Measurements from ENCODE around the gene SERPINB6.
"Not testable (repeated sequence)": the region's sequence is repeated elsewhere in the genome, so short reads cannot be mapped to it uniquely, and the experiment has no call there.

Gene SERPINB6

GRCh38 chr6:3011592-3011991 lies 40.2 kb upstream of the SERPINB6 start:
- Histone ChIP-seq H3K36me3 (ENCODE audit: control insufficient read depth, insufficient read depth, low read length) (peaks cover 30% of the 10 kb centered on the region), H3K4me1 (ENCODE audit: control insufficient read depth, insufficient read depth, low read length, poor library complexity, severe bottlenecking) (no peaks in the 10 kb centered on the region), H3K27ac (ENCODE audit: insufficient read depth, low read length, poor library complexity, severe bottlenecking) (no peak overlapping the region), H3K4me3 (ENCODE audit: insufficient read depth, low read depth, low read length, poor library complexity, severe bottlenecking) (no peak overlapping the region), H3K9me3 (ENCODE audit: control insufficient read depth, low read length) (peaks cover 10% of the 10 kb centered on the region), H3K27me3 (replicated peaks; ENCODE audit: control insufficient read depth, insufficient read depth, low read length, poor library complexity, severe bottlenecking) (no peaks in the 10 kb centered on the region)
- no peak for DNase-seq

DNA sequence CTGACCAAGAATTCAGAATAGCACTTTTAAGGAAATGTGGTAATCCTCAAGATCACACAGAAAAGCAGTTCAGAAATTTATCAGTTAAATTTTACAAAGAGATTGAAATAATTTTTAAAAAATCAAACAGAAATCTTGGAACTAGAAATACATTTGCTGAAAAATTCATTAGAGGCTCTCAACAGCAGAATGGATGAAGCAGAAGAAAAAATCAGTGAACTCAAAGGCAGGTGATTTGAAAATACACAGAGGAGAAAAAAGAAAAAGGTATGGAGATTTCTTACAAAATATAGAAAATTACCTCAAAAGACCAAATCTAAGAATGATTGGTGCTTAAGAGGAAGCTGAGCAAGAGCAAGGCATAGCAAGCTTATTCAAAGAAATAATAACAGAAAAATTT lies 39.8 kb upstream of the SERPINB6 start:
- peaks cover 10% of the 10 kb centered on the region for H3K9me3 ChIP-seq (ENCODE audit: control insufficient read depth, low read length)
- no peak for DNase-seq
- no peaks in the 10 kb centered on the region for H3K4me1 ChIP-seq (ENCODE audit: control insufficient read depth, insufficient read depth, low read length, poor library complexity, severe bottlenecking)

DNA sequence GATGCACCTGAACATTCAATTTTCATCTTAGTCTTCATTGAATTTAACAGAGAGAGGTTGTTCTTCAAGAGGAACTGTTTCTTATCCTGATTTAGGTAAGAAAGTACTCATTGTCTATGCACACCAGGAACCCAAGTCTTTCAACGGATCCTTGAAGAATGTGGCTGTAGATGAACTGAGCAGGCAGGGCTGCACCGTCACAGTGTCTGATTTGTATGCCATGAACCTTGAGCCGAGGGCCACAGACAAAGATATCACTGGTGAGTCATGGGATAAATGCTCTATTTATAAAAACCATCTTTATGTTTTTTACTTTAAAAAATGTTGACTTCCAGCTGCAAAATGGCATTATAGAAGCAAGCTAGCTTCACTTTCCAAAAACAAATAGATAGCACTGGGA lies 38.6 kb upstream of the SERPINB6 start:
- no peak overlapping the region for H3K4me3 ChIP-seq (ENCODE audit: insufficient read depth, low read depth, low read length, poor library complexity, severe bottlenecking)
- peaks cover 10% of the 10 kb centered on the region for H3K9me3 ChIP-seq (ENCODE audit: control insufficient read depth, low read length)
- no peak overlapping the region for H3K27ac ChIP-seq (ENCODE audit: insufficient read depth, low read length, poor library complexity, severe bottlenecking)
- H3K36me3 ChIP-seq (ENCODE audit: control insufficient read depth, insufficient read depth, low read length): peaks cover 20% of the 10 kb centered on the region
- DNase-seq: no peak
- H3K4me1 ChIP-seq (ENCODE audit: control insufficient read depth, insufficient read depth, low read length, poor library complexity, severe bottlenecking): no peaks in the 10 kb centered on the region
- H3K27me3 ChIP-seq (replicated peaks; ENCODE audit: control insufficient read depth, insufficient read depth, low read length, poor library complexity, severe bottlenecking): no peaks in the 10 kb centered on the region

More for the DNA sequence above, 39.8 kb upstream of the SERPINB6 start:
- Histone ChIP-seq H3K27ac (ENCODE audit: insufficient read depth, low read length, poor library complexity, severe bottlenecking) (no peak overlapping the region), H3K36me3 (ENCODE audit: control insufficient read depth, insufficient read depth, low read length) (peaks cover 30% of the 10 kb centered on the region), H3K4me3 (ENCODE audit: insufficient read depth, low read depth, low read length, poor library complexity, severe bottlenecking) (no peak overlapping the region), H3K27me3 (replicated peaks; ENCODE audit: control insufficient read depth, insufficient read depth, low read length, poor library complexity, severe bottlenecking) (no peaks in the 10 kb centered on the region)

DNA sequence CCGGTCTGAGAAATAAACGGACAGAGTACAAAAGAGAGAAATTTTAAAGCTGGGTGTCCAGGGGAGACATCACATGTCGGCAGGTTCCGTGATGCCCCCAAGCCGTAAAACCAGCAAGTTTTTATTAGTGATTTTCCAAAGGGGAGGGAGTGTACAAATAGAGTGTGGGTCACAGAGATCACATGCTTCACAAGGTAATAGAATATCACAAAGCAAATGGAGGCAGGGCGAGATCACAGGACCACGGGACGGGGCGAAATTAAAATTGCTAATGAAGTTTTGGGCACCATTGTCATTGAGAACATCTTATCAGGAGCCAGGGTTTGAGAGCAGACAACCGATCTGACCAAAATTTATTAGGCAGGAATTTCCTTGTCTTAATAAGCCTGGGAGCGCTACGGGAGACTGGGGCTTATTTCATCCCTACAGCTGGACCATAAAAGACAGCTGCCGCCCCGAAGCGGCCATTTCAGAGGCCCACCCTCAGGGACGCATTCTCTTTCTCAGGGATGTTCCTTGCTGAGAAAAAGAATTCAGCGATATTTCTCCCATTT lies 37.4 kb upstream of the SERPINB6 start:
- peaks cover 20% of the 10 kb centered on the region for H3K36me3 ChIP-seq (ENCODE audit: control insufficient read depth, insufficient read depth, low read length)
- not testable (repeated sequence) for H3K4me1 ChIP-seq (ENCODE audit: control insufficient read depth, insufficient read depth, low read length, poor library complexity, severe bottlenecking); H3K4me3 ChIP-seq (ENCODE audit: insufficient read depth, low read depth, low read length, poor library complexity, severe bottlenecking); H3K27ac ChIP-seq (ENCODE audit: insufficient read depth, low read length, poor library complexity, severe bottlenecking); DNase-seq; H3K9me3 ChIP-seq (ENCODE audit: control insufficient read depth, low read length); H3K27me3 ChIP-seq (replicated peaks; ENCODE audit: control insufficient read depth, insufficient read depth, low read length, poor library complexity, severe bottlenecking)

- Histone ChIP-seq H3K9me3 (ENCODE audit: control insufficient read depth, low read length) (peaks cover 10% of the 10 kb centered on the region), H3K36me3 (ENCODE audit: control insufficient read depth, insufficient read depth, low read length) (peaks cover 20% of the 10 kb centered on the region), H3K27ac (ENCODE audit: insufficient read depth, low read length, poor library complexity, severe bottlenecking) (no peak overlapping the region), H3K4me3 (ENCODE audit: insufficient read depth, low read depth, low read length, poor library complexity, severe bottlenecking) (no peak overlapping the region), H3K4me1 (ENCODE audit: control insufficient read depth, insufficient read depth, low read length, poor library complexity, severe bottlenecking) (no peaks in the 10 kb centered on the region), H3K27me3 (replicated peaks; ENCODE audit: control insufficient read depth, insufficient read depth, low read length, poor library complexity, severe bottlenecking) (no peaks in the 10 kb centered on the region)
- no peak for DNase-seq
Observed at GRCh38 chr6:3007571-3007970, 36.2 kb upstream of the SERPINB6 start.

DNA sequence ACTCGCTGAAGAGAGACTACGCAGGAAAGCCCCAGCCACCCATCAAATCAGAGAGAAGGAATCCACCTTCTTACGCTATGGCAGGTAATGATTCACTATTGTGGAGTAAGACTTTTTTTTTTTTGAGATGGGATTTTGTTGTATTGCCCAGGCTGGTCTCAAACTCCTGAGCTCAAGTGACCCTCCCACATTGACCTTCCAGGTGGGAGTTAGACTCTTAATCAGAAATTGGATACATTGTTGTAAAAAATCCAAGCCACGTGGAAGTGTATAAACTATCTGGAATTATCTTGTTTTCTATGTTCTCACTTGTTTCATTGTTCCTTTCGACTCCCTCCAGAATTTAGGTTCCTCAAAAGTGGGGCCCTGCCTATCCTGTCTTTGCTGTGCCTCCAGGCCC lies 35.1 kb upstream of the SERPINB6 start:
- Histone ChIP-seq H3K27me3 (replicated peaks; ENCODE audit: control insufficient read depth, insufficient read depth, low read length, poor library complexity, severe bottlenecking) (no peaks in the 10 kb centered on the region), H3K9me3 (ENCODE audit: control insufficient read depth, low read length) (peaks cover 4% of the 10 kb centered on the region), H3K4me1 (ENCODE audit: control insufficient read depth, insufficient read depth, low read length, poor library complexity, severe bottlenecking) (no peaks in the 10 kb centered on the region), H3K4me3 (ENCODE audit: insufficient read depth, low read depth, low read length, poor library complexity, severe bottlenecking) (no peak overlapping the region), H3K36me3 (ENCODE audit: control insufficient read depth, insufficient read depth, low read length) (peaks cover 20% of the 10 kb centered on the region), H3K27ac (ENCODE audit: insufficient read depth, low read length, poor library complexity, severe bottlenecking) (no peak overlapping the region)
- no peak for DNase-seq

GRCh38 chr6:3005874-3006273 lies 34.5 kb upstream of the SERPINB6 start:
- Histone ChIP-seq H3K27ac (ENCODE audit: insufficient read depth, low read length, poor library complexity, severe bottlenecking) (no peak overlapping the region), H3K36me3 (ENCODE audit: control insufficient read depth, insufficient read depth, low read length) (peaks cover 16% of the 10 kb centered on the region), H3K4me3 (ENCODE audit: insufficient read depth, low read depth, low read length, poor library complexity, severe bottlenecking) (no peak overlapping the region), H3K4me1 (ENCODE audit: control insufficient read depth, insufficient read depth, low read length, poor library complexity, severe bottlenecking) (no peaks in the 10 kb centered on the region), H3K27me3 (replicated peaks; ENCODE audit: control insufficient read depth, insufficient read depth, low read length, poor library complexity, severe bottlenecking) (no peaks in the 10 kb centered on the region), H3K9me3 (ENCODE audit: control insufficient read depth, low read length) (no peaks in the 10 kb centered on the region)
- DNase-seq: no peak

DNA sequence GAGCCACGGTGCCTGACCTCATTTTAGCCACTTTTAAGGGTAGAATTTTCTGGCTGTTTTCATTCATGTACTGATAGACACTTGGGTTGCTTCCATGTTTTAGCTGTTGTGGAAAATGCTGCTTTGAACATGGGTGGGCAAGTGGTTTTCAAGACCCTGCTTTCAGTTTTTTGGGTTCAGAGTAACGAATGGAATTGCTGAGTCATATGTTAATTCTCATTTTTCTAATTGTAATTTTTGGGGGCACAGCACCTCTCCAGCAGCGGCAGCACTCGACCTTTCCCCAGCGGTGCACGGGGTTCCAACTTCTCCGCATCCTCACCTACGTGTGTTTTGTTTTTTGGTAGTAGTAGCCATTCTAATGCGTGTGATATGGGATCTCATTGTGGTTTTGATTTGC lies 33.7 kb upstream of the SERPINB6 start:
- H3K27me3 ChIP-seq (replicated peaks; ENCODE audit: control insufficient read depth, insufficient read depth, low read length, poor library complexity, severe bottlenecking): no peaks in the 10 kb centered on the region
- H3K9me3 ChIP-seq (ENCODE audit: control insufficient read depth, low read length): no peaks in the 10 kb centered on the region
- H3K4me3 ChIP-seq (ENCODE audit: insufficient read depth, low read depth, low read length, poor library complexity, severe bottlenecking): no peak overlapping the region
- no peak overlapping the region for H3K27ac ChIP-seq (ENCODE audit: insufficient read depth, low read length, poor library complexity, severe bottlenecking)
- peaks cover 8% of the 10 kb centered on the region for H3K36me3 ChIP-seq (ENCODE audit: control insufficient read depth, insufficient read depth, low read length)
- DNase-seq: no peak
- peaks cover 7% of the 10 kb centered on the region for H3K4me1 ChIP-seq (ENCODE audit: control insufficient read depth, insufficient read depth, low read length, poor library complexity, severe bottlenecking)

DNA sequence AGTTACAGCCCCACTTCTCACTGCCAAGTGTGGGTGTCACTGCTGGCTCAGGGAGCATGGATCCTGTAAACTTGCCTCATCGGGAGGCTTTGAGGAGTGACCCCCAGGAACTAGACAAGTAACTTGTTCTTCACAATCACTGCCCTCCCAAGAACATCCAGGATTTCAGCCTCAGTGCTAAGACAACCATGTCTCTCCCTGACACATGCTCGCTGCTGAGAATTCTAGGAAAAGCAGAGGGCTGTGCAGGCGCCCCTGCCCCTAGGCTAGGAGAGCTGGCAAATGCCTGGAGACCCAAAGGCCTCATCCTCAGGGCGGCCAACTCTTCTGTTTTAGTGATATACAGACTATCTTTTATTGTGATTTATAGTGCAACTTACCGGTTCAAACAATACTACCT lies 31.9 kb upstream of the SERPINB6 start:
- H3K27me3 ChIP-seq (replicated peaks; ENCODE audit: control insufficient read depth, insufficient read depth, low read length, poor library complexity, severe bottlenecking); H3K4me3 ChIP-seq (ENCODE audit: insufficient read depth, low read depth, low read length, poor library complexity, severe bottlenecking); H3K36me3 ChIP-seq (ENCODE audit: control insufficient read depth, insufficient read depth, low read length); DNase-seq; H3K9me3 ChIP-seq (ENCODE audit: control insufficient read depth, low read length); H3K27ac ChIP-seq (ENCODE audit: insufficient read depth, low read length, poor library complexity, severe bottlenecking): not testable (repeated sequence)
- peaks cover 17% of the 10 kb centered on the region for H3K4me1 ChIP-seq (ENCODE audit: control insufficient read depth, insufficient read depth, low read length, poor library complexity, severe bottlenecking)

GRCh38 chr6:3001773-3002293 lies 30.5 kb upstream of the SERPINB6 start:
- Histone ChIP-seq H3K27ac (ENCODE audit: insufficient read depth, low read length, poor library complexity, severe bottlenecking) (no peak overlapping the region), H3K36me3 (ENCODE audit: control insufficient read depth, insufficient read depth, low read length) (peaks cover 3% of the 10 kb centered on the region), H3K9me3 (ENCODE audit: control insufficient read depth, low read length) (no peaks in the 10 kb centered on the region), H3K4me1 (ENCODE audit: control insufficient read depth, insufficient read depth, low read length, poor library complexity, severe bottlenecking) (peaks cover 17% of the 10 kb centered on the region), H3K4me3 (ENCODE audit: insufficient read depth, low read depth, low read length, poor library complexity, severe bottlenecking) (no peak overlapping the region), H3K27me3 (replicated peaks; ENCODE audit: control insufficient read depth, insufficient read depth, low read length, poor library complexity, severe bottlenecking) (no peaks in the 10 kb centered on the region)
- no peak for DNase-seq
